ENCODE results near the gene UMODL1.
A peak's percentile ranks its signal among the peaks of the same experiment; 100 is the strongest.

The UMODL1 gene

GRCh38 chr21:42039470-42039901, 31.6 kb upstream of the UMODL1 start:
- DNase-seq = no peak

- no peak for DNase-seq
Observed at GRCh38 chr21:42039911-42040351, 31.2 kb upstream of the UMODL1 start.

GRCh38 chr21:42040411-42041180, 30.5 kb upstream of the UMODL1 start:
- DNase-seq = no peak

- DNase-seq = no peak
Observed at GRCh38 chr21:42041246-42041645, 29.9 kb upstream of the UMODL1 start.

GRCh38 chr21:42041711-42042110, 29.4 kb upstream of the UMODL1 start:
- DNase-seq = no peak

- no peak for DNase-seq
Observed at GRCh38 chr21:42042651-42043050, 28.5 kb upstream of the UMODL1 start.

- DNase-seq = no peak
Observed at GRCh38 chr21:42043201-42043895, 27.8 kb upstream of the UMODL1 start.

- DNase-seq = no peak
Observed at GRCh38 chr21:42043961-42044360, 27.2 kb upstream of the UMODL1 start.

GRCh38 chr21:42044871-42045495, 26.1 kb upstream of the UMODL1 start:
- DNase-seq = no peak

GRCh38 chr21:42047821-42048613, 23.1 kb upstream of the UMODL1 start:
- no peak for DNase-seq

GRCh38 chr21:42048870-42049577, 22.1 kb upstream of the UMODL1 start:
- DNase-seq = no peak

GRCh38 chr21:42049578-42050430, 21.3 kb upstream of the UMODL1 start:
- no peak for DNase-seq

- no peak for DNase-seq
Observed at GRCh38 chr21:42051788-42052187, 19.3 kb upstream of the UMODL1 start.

- DNase-seq = no peak
Observed at GRCh38 chr21:42055425-42055824, 15.7 kb upstream of the UMODL1 start.

GRCh38 chr21:42056468-42056867, 14.6 kb upstream of the UMODL1 start:
- peak; percentile 52 for DNase-seq

GRCh38 chr21:42056996-42057689, 14.0 kb upstream of the UMODL1 start:
- DNase-seq = peak; percentile 35

GRCh38 chr21:42057851-42058437, 13.2 kb upstream of the UMODL1 start:
- no peak for DNase-seq

GRCh38 chr21:42058631-42059111, 12.4 kb upstream of the UMODL1 start:
- DNase-seq = no peak

- DNase-seq = no peak
Observed at GRCh38 chr21:42059141-42059540, 12.0 kb upstream of the UMODL1 start.

GRCh38 chr21:42059721-42060120, 11.4 kb upstream of the UMODL1 start:
- DNase-seq = no peak

Measured in NCI-H1436 (cell line).